HepG2 (cell line): Measurements from ENCODE around the gene DHRS13. TPM values are rescaled to one million over a fixed set of nuclear protein-coding genes. Genes with fewer than 3 reads are reported as not detected.

Experiments used
- ATAC-seq: fragments of 200-7000 bp; cut with Tn5 transposase; 3 replicates; pipeline ENCODE4 v1.9.1; 2020; ENCODE audit warnings: mild to moderate bottlenecking, moderate library complexity
- BruUV-seq: library from RNA; stranded (reverse); fragments of 400-500 nt; replicated peaks from 2 replicates; lab custom pipeline; 2021; lab: Mats Ljungman, UMichigan
- CTCF ChIA-PET: fragments of 300-600 bp; formaldehyde crosslinking; extraction: SDS; loops from one replicate; lab custom pipeline; 2021; ENCODE audit warnings: low total read pairs, inconsistent platforms, low intra/inter-chr PET ratio; lab: Yijun Ruan, JAX
- POLR2A ChIA-PET: fragments of 350-600 bp; sonication (Branson Sonifier 250); formaldehyde crosslinking; loops from one replicate; lab custom pipeline; 2020; ENCODE audit warnings: antibody characterized with exemption, inconsistent platforms; lab: Yijun Ruan, JAX
- DNase-seq: peaks from one replicate; pipeline ENCODE4 v3.0.0-alpha.2; 2015; ENCODE audit warnings: low spot score
- FAIRE-seq: peaks from 3 replicates; lab custom pipeline; 2011; peaks lifted over from hg19 to GRCh38; lab: Jason Lieb, UNC
- H2AFZ ChIP-seq: one replicate; pipeline ENCODE4 v1.6.1; 2011; ENCODE audit warnings: low read length, inconsistent platforms
- H3K27ac ChIP-seq: fragments of 300-600 bp; 3 replicates; pipeline ENCODE4 v1.8.0; 2011; ENCODE audit warnings: mixed run types, mild to moderate bottlenecking, mixed read lengths, low read length, inconsistent platforms; ENCODE audit not compliant: insufficient read depth; ENCODE audit errors: extremely low read length
- H3K27me3 ChIP-seq, 2 experiments: fragments of 200-600 bp in 1 of 2; 2 replicates in 1 of 2; 3 replicates in 1 of 2; pipeline versions ENCODE4 v1.6.0 to v1.8.0; 2011; ENCODE audit warnings: low read length in 2 of 2, mild to moderate bottlenecking in 2 of 2, moderate library complexity in 2 of 2, inconsistent platforms in 1 of 2; ENCODE audit not compliant: insufficient read depth in 2 of 2, control insufficient read depth in 1 of 2
- H3K36me3 ChIP-seq, 2 experiments: fragments of 200-600 bp in 1 of 2; replicated peaks in 1 of 2; 2 replicates in 1 of 2; 3 replicates in 1 of 2; pipeline versions ENCODE4 v1.5.1 to v1.8.0; 2011; ENCODE audit warnings: low read length in 2 of 2, inconsistent platforms in 1 of 2; ENCODE audit not compliant: insufficient read depth in 2 of 2, control insufficient read depth in 1 of 2
- H3K4me1 ChIP-seq: 2 replicates; pipeline ENCODE4 v1.5.1; 2012; ENCODE audit warnings: low read length, inconsistent platforms; ENCODE audit not compliant: insufficient read depth
- H3K4me2 ChIP-seq: 2 replicates; pipeline ENCODE4 v1.6.0; 2011; ENCODE audit warnings: low read depth, low read length, inconsistent platforms
- H3K4me3 ChIP-seq, 3 experiments: fragments of 200-600 bp in 1 of 3; sonication (generic), shearing (Covaris generic) in 1 of 3; replicated peaks in 1 of 3; 2 replicates each; pipeline ENCODE4 v1.5.1; 2011 to 2016; ENCODE audit warnings: low read length in 3 of 3, inconsistent platforms in 2 of 3, low read depth in 2 of 3, mild to moderate bottlenecking in 2 of 3, control low read depth in 1 of 3, mixed read lengths in 1 of 3; ENCODE audit not compliant: insufficient read depth in 1 of 3
- H3K79me2 ChIP-seq: one replicate; pipeline ENCODE4 v1.6.1; 2011; ENCODE audit warnings: low read length, inconsistent platforms; ENCODE audit not compliant: insufficient read depth
- H3K9ac ChIP-seq: 2 replicates; pipeline ENCODE4 v1.6.0; 2011; ENCODE audit warnings: mild to moderate bottlenecking, low read depth, low read length, inconsistent platforms; ENCODE audit not compliant: insufficient read depth
- H3K9me3 ChIP-seq: 2 replicates; pipeline ENCODE4 v1.5.1; 2012; ENCODE audit warnings: mild to moderate bottlenecking, low read length
- H4K20me1 ChIP-seq: 2 replicates; pipeline ENCODE4 v1.6.0; 2011; ENCODE audit warnings: inconsistent platforms, mild to moderate bottlenecking, low read length, moderate library complexity; ENCODE audit not compliant: insufficient read depth
- GLMP ChIP-seq: sonication (generic); formaldehyde crosslinking; IDR thresholded peaks from 2 replicates; pipeline ENCODE4 v1.9.0; 2021; ENCODE audit warnings: missing genetic modification reagents, mild to moderate bottlenecking, borderline replicate concordance
- HNRNPK ChIP-seq: fragments of 200-400 bp; formaldehyde crosslinking; IDR thresholded peaks from 2 replicates; pipeline ENCODE4 v1.6.1; 2018; ENCODE audit warnings: low read length, low read depth, moderate library complexity, mild to moderate bottlenecking; ENCODE audit not compliant: poor library complexity, severe bottlenecking
- MBNL3 ChIP-seq: fragments of 250-450 bp; sonication (Bioruptor Pico); conservative IDR thresholded peaks from 2 replicates; pipeline ENCODE4 v1.8.0; 2022; ENCODE audit warnings: mild to moderate bottlenecking, inconsistent platforms
- MYNN ChIP-seq: sonication (generic); formaldehyde crosslinking; IDR thresholded peaks from 2 replicates; pipeline ENCODE4 v1.4.0; 2020; ENCODE audit warnings: mild to moderate bottlenecking, low read depth, missing genetic modification reagents
- SP1 ChIP-seq, 2 experiments: fragments of 450-650 bp in 1 of 2; sonication (generic) in 1 of 2; formaldehyde crosslinking in 1 of 2; IDR thresholded peaks; 2 replicates each; pipeline versions ENCODE4 v1.4.0 to v1.6.1; 2016 to 2020; ENCODE audit warnings: missing genetic modification reagents in 1 of 2
- TARDBP ChIP-seq: sonication (generic); formaldehyde crosslinking; IDR thresholded peaks from 2 replicates; pipeline ENCODE4 v1.8.0; 2022; ENCODE audit warnings: mild to moderate bottlenecking, missing genetic modification reagents
- ZZZ3 ChIP-seq: sonication (generic); formaldehyde crosslinking; IDR thresholded peaks from 2 replicates; pipeline ENCODE4 v1.4.0; 2020; ENCODE audit warnings: missing genetic modification reagents, mild to moderate bottlenecking, borderline replicate concordance
- WGBS: methylation state at CpG from one replicate; pipeline ENCODE4 v1.1.6; 2017; ENCODE audit warnings: low lambda C conversion rate; 5-methylcytosine and 5-hydroxymethylcytosine counted together
- in situ Hi-C: cut with HindIII; loops from 2 replicates; pipeline ENCODE4 v1.10.0; 2017; ENCODE audit warnings: low pct_unique_long_range_greater_than_20kb; ENCODE audit not compliant: extremely low pct_ligation_motif_present
- intact Hi-C: fragments of 100-400 bp; cut with micrococcal nuclease; formaldehyde crosslinking; loops from one replicate; pipeline ENCODE4 v1.10.0; 2022; ENCODE audit not compliant: unreplicated experiment
- polyA plus RNA-seq, 8 experiments: library from polyadenylated mRNA; depleted of rRNA in 3 of 8; stranded (reverse) in 7 of 8; unstranded in 1 of 8; fragments of >200 nt; fragmentation: Illumina TruSeq in 4 of 8; extraction: Trizol in 4 of 8; gene quantifications; 2 replicates each; pipeline versions ENCODE4 v1.2.1 to v1.2.3, GENCODE V29; 2011 to 2016; ENCODE audit warnings: low read depth in 4 of 8, missing spikeins in 1 of 8, mixed read lengths in 1 of 8; ENCODE audit not compliant: insufficient read depth in 1 of 8
- total RNA-seq, 5 experiments: library from RNA; depleted of rRNA; stranded (reverse); fragments of >200 nt; fragmentation: Illumina TruSeq; extraction: Trizol; gene quantifications; 2 replicates each; pipeline ENCODE4 v1.2.3, GENCODE V29; 2016; ENCODE audit warnings: low read depth in 1 of 5
- TF ChIP-seq, protein P1 (sequence below): sonication (generic); formaldehyde crosslinking; IDR thresholded peaks from 2 replicates; pipeline ENCODE4 v1.4.0; 2020; ENCODE audit warnings: missing genetic modification reagents, borderline replicate concordance
- TF ChIP-seq, protein P2 (sequence below): IDR thresholded peaks from 2 replicates; pipeline ENCODE4 v1.4.0; 2020; ENCODE audit warnings: mild to moderate bottlenecking, missing genetic modification reagents

DHRS13 gene
- total and polyA plus RNA-seq, 2 of the 13 experiments (the other 11 are each of a cell fraction or from before 2014, with no cell fraction given): 11.8 to 12.6 TPM

GRCh38 chr17:28935744-28936460 lies 33.0 kb upstream of the DHRS13 start:
- FAIRE-seq (no peak), ATAC-seq (no peak), DNase-seq (no peak)
- Histone ChIP-seq H3K4me3 (no peak overlapping the region), H3K27me3 (no peaks in the 10 kb centered on the region), H3K36me3 (peaks cover under 1 to 1% of the 10 kb centered on the region in 2 experiments; a peak in 3 of 5 replicates), H2AFZ (no peak overlapping the region), H3K4me2 (peak overlapping the region; percentile 64; the same call in 1 of the 2 replicates), H3K79me2 (peaks cover 93% of the 10 kb centered on the region), H3K4me1 (peaks cover 54% of the 10 kb centered on the region), H3K9me3 (no peaks in the 10 kb centered on the region), H4K20me1 (peaks cover 29% of the 10 kb centered on the region), H3K27ac (no peak overlapping the region), H3K9ac (no peak overlapping the region)
- intact Hi-C loops: no loop called here
- TF ChIP-seq, protein P1, sequence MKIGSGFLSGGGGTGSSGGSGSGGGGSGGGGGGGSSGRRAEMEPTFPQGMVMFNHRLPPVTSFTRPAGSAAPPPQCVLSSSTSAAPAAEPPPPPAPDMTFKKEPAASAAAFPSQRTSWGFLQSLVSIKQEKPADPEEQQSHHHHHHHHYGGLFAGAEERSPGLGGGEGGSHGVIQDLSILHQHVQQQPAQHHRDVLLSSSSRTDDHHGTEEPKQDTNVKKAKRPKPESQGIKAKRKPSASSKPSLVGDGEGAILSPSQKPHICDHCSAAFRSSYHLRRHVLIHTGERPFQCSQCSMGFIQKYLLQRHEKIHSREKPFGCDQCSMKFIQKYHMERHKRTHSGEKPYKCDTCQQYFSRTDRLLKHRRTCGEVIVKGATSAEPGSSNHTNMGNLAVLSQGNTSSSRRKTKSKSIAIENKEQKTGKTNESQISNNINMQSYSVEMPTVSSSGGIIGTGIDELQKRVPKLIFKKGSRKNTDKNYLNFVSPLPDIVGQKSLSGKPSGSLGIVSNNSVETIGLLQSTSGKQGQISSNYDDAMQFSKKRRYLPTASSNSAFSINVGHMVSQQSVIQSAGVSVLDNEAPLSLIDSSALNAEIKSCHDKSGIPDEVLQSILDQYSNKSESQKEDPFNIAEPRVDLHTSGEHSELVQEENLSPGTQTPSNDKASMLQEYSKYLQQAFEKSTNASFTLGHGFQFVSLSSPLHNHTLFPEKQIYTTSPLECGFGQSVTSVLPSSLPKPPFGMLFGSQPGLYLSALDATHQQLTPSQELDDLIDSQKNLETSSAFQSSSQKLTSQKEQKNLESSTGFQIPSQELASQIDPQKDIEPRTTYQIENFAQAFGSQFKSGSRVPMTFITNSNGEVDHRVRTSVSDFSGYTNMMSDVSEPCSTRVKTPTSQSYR (CRISPR knock-in tag): peak; percentile 42; the same call in 1 of the 2 replicates
- TF ChIP-seq ZZZ3 (no peak), TARDBP (no peak), MBNL3 (CRISPR knock-in tag) (no peak), GLMP (CRISPR knock-in tag) (no peak), SP1 (IDR thresholded peaks at IDR 0.05) (no peak), SP1 (CRISPR knock-in tag; IDR thresholded peaks at IDR 0.05) (no peak), MYNN (CRISPR knock-in tag) (no peak), HNRNPK (peak; percentile 40)
- TF ChIP-seq, protein P2, sequence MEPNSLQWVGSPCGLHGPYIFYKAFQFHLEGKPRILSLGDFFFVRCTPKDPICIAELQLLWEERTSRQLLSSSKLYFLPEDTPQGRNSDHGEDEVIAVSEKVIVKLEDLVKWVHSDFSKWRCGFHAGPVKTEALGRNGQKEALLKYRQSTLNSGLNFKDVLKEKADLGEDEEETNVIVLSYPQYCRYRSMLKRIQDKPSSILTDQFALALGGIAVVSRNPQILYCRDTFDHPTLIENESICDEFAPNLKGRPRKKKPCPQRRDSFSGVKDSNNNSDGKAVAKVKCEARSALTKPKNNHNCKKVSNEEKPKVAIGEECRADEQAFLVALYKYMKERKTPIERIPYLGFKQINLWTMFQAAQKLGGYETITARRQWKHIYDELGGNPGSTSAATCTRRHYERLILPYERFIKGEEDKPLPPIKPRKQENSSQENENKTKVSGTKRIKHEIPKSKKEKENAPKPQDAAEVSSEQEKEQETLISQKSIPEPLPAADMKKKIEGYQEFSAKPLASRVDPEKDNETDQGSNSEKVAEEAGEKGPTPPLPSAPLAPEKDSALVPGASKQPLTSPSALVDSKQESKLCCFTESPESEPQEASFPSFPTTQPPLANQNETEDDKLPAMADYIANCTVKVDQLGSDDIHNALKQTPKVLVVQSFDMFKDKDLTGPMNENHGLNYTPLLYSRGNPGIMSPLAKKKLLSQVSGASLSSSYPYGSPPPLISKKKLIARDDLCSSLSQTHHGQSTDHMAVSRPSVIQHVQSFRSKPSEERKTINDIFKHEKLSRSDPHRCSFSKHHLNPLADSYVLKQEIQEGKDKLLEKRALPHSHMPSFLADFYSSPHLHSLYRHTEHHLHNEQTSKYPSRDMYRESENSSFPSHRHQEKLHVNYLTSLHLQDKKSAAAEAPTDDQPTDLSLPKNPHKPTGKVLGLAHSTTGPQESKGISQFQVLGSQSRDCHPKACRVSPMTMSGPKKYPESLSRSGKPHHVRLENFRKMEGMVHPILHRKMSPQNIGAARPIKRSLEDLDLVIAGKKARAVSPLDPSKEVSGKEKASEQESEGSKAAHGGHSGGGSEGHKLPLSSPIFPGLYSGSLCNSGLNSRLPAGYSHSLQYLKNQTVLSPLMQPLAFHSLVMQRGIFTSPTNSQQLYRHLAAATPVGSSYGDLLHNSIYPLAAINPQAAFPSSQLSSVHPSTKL: no peak
- in situ Hi-C loops: no loop called here
- BruUV-seq: no TSS peak
- ChIA-PET POLR2A (interaction anchor here (4.6 kb wide), 1 partner anchor 15 kb away, joined by 57 read pairs; the partner anchor contains the start of gene PHF12), CTCF (no interaction called here)
- 71% methylated on average over 8 of the region's 8 CpGs for WGBS
